Nephron progenitor cell (in vitro differentiated cells): Measurements from ENCODE around the gene CPM.
A peak's percentile ranks its signal among the peaks of the same experiment; 100 is the strongest.

Experiments used
- DNase-seq: peaks from one replicate; pipeline ENCODE4 v3.0.0; 2021
- H3K27ac Mint-ChIP-seq: 2 replicates; pipeline ENCODE4 v1.8.0; 2021; ENCODE audit warnings: mild to moderate bottlenecking, moderate library complexity, mixed read lengths
- H3K27me3 Mint-ChIP-seq: 2 replicates; pipeline ENCODE4 v1.8.0; 2021; ENCODE audit warnings: mild to moderate bottlenecking, low read depth, mixed read lengths; ENCODE audit not compliant: poor library complexity
- H3K36me3 Mint-ChIP-seq: 2 replicates; pipeline ENCODE4 v1.8.0; 2021; ENCODE audit warnings: low read depth, mixed read lengths
- H3K4me1 Mint-ChIP-seq: 2 replicates; pipeline ENCODE4 v1.8.0; 2021; ENCODE audit warnings: mixed read lengths
- H3K4me3 Mint-ChIP-seq: 2 replicates; pipeline ENCODE4 v1.8.0; 2021; ENCODE audit warnings: mild to moderate bottlenecking, moderate library complexity, mixed read lengths
- H3K9me3 Mint-ChIP-seq: 2 replicates; pipeline ENCODE4 v1.8.0; 2021; ENCODE audit warnings: mild to moderate bottlenecking, moderate library complexity, mixed read lengths
- TF ChIP-seq, protein P1 (sequence below): fragments of 200-600 bp; sonication (generic); IDR thresholded peaks from 2 replicates; pipeline ENCODE4 v1.5.0; 2021; ENCODE audit warnings: antibody characterized with exemption

CPM gene

DNA sequence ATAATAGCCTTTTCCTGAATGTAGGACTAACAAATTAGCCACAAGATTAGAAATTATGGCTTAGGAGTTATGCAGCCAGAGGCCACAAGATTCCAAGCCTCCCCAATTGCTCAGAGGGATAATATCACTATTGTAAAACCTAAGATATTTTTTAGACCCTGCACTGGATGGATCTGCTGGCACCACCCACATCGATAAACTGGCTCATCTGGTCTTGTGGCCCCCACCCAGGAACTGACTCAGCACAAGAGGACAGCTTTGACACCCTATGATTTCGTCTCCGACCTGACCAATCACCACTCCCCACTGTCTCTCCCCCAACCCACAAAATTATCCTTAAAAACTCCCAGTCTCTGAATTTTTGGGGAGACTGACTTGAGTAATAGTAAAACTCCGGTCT lies 54.7 kb downstream of the CPM start:
- Mint-ChIP-seq H3K4me1 (peaks cover 4% of the 10 kb centered on the region), H3K9me3 (peaks cover 19% of the 10 kb centered on the region), H3K27ac (no peak overlapping the region), H3K27me3 (peaks cover 7% of the 10 kb centered on the region), H3K4me3 (no peak overlapping the region), H3K36me3 (no peaks in the 10 kb centered on the region)
- TF ChIP-seq, protein P1, sequence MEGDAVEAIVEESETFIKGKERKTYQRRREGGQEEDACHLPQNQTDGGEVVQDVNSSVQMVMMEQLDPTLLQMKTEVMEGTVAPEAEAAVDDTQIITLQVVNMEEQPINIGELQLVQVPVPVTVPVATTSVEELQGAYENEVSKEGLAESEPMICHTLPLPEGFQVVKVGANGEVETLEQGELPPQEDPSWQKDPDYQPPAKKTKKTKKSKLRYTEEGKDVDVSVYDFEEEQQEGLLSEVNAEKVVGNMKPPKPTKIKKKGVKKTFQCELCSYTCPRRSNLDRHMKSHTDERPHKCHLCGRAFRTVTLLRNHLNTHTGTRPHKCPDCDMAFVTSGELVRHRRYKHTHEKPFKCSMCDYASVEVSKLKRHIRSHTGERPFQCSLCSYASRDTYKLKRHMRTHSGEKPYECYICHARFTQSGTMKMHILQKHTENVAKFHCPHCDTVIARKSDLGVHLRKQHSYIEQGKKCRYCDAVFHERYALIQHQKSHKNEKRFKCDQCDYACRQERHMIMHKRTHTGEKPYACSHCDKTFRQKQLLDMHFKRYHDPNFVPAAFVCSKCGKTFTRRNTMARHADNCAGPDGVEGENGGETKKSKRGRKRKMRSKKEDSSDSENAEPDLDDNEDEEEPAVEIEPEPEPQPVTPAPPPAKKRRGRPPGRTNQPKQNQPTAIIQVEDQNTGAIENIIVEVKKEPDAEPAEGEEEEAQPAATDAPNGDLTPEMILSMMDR = no peak
- no peak for DNase-seq

DNA sequence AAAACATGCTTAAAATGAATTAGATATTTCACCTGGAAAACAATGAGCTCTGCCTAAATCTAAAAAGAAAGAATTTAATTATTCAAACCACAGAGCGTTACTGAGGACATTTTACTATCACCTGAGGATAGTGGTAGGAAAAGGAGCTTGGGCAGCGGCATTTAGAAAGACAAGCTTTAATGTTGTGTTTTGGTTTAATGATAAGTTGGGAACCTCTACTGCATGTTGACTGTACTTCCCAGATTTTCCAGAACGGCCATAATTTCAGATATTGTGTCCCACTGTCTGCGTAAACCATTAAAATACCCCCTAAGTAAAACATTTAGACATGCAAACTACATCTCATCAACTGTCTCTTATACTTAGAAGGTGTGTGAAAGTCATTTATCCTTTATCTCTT lies 55.4 kb downstream of the CPM start:
- Mint-ChIP-seq H3K4me1 (peaks cover 4% of the 10 kb centered on the region), H3K36me3 (no peaks in the 10 kb centered on the region), H3K27ac (no peak overlapping the region), H3K27me3 (peaks cover 7% of the 10 kb centered on the region), H3K9me3 (peaks cover 19% of the 10 kb centered on the region), H3K4me3 (no peak overlapping the region)
- no peak for DNase-seq
- TF ChIP-seq, protein P1 = no peak

DNA sequence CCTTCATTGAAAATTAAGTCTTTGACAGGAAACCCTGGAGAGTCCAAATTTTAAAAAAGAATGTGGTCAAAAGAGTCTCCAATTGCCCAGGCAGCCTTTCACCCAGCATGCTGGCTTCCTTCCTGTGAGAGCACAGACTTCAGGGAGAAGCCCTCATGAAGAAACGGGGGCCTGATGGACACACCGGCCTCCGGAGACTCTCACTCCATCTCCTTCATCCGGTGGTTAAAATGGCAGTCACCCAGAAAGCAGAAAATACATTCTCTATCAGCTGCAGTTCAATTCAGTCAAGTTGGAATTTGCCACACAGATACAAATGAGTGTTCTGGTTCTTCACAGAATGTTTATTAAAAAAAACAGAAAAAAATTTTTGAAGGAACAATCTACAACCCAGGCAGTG lies 56.5 kb downstream of the CPM start:
- no peak overlapping the region for H3K4me3 Mint-ChIP-seq
- no peaks in the 10 kb centered on the region for H3K36me3 Mint-ChIP-seq
- peaks cover 19% of the 10 kb centered on the region for H3K9me3 Mint-ChIP-seq
- peak overlapping the region; percentile 9 for H3K27ac Mint-ChIP-seq
- H3K27me3 Mint-ChIP-seq = peaks cover 7% of the 10 kb centered on the region
- H3K4me1 Mint-ChIP-seq = peaks cover 4% of the 10 kb centered on the region
- TF ChIP-seq, protein P1 = no peak
- DNase-seq = no peak

DNA sequence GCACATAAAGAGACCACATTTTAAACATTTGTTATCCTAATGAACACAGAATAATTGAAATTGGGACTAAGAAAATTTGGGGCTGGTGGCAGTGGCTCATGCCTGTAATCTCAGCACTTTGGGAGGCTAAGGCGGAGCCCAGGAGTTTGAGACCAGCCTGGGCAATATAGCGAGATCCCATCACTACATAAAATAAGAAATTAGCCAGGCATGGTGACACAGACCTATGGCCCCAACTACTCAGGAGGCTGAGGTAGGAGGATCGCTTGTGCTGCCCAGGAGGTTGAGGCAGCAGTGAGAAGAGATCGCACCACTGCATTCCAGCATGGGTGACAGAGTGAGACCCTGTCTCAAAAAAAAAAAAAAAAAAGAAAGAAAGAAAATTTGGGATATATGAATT lies 59.7 kb downstream of the CPM start:
- Mint-ChIP-seq H3K4me3 (no peak overlapping the region), H3K27me3 (peaks cover 7% of the 10 kb centered on the region), H3K4me1 (peaks cover 4% of the 10 kb centered on the region), H3K36me3 (no peaks in the 10 kb centered on the region), H3K9me3 (peaks cover 13% of the 10 kb centered on the region), H3K27ac (no peak overlapping the region)
- TF ChIP-seq, protein P1 = no peak
- no peak for DNase-seq

DNA sequence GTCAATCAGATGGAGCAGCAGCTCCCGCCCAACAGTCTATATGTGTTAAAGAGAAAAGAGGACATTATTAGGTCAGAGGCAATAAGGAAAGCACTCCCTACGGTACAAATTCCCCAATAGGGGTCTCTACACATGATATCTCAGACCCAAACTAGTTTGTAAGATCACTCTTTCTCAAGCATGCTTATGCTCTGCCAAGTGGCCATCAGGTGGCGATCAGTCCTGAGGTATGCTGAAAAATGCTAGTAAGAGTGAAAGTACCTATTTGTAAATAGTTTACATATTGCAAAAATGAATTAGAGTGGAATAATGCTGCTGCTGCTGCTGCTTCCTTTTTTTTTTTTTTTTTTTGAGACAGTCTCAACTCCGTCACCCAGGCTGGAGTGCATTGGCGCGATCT lies 61.0 kb downstream of the CPM start:
- Mint-ChIP-seq H3K4me3 (no peak overlapping the region), H3K9me3 (peaks cover 3% of the 10 kb centered on the region), H3K27ac (no peak overlapping the region), H3K36me3 (no peaks in the 10 kb centered on the region), H3K4me1 (peaks cover 4% of the 10 kb centered on the region), H3K27me3 (peaks cover 7% of the 10 kb centered on the region)
- TF ChIP-seq, protein P1 = no peak
- no peak for DNase-seq

DNA sequence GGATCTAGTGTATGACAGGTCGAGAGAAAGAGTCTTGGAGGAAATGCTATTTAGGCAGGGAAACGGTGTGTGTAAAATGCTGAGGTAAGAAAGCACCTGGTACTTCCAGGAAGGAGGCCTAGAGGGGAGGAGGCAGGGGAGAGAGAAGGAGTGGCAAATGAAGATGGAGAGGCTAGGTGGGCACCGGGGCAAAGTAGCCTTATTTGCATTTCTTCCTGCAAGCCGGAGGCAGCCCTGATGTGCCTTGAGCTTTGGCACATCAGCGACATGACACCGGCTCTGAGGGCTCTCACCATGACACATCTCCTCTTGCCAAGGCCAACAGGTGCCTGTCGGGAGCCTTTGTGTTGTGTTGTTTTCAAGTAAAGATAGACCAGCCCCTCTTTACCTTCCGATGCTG lies 61.6 kb downstream of the CPM start:
- TF ChIP-seq, protein P1 = no peak
- DNase-seq = no peak
- Mint-ChIP-seq H3K27me3 (peaks cover 7% of the 10 kb centered on the region), H3K9me3 (no peaks in the 10 kb centered on the region), H3K27ac (no peak overlapping the region), H3K36me3 (no peaks in the 10 kb centered on the region), H3K4me1 (peaks cover 3% of the 10 kb centered on the region), H3K4me3 (no peak overlapping the region)
